NCI-H345 treated with DMSO at 0.1 percent for 48 hours (cell line): Measurements from ENCODE around the gene SECTM1.
A peak's percentile ranks its signal among the peaks of the same experiment; 100 is the strongest.
"Not testable (repeated sequence)": the region's sequence is repeated elsewhere in the genome, so short reads cannot be mapped to it uniquely, and the experiment has no call there.

Experiments
- DNase-seq: peaks from one replicate; lab custom pipeline; 2025; ENCODE audit not compliant: unreplicated experiment; lab: John Stamatoyannopoulos, UW

The SECTM1 gene

GRCh38 chr17:82370471-82371332 lies 37.1 kb upstream of the SECTM1 start:
- DNase-seq, result no peak

DNA sequence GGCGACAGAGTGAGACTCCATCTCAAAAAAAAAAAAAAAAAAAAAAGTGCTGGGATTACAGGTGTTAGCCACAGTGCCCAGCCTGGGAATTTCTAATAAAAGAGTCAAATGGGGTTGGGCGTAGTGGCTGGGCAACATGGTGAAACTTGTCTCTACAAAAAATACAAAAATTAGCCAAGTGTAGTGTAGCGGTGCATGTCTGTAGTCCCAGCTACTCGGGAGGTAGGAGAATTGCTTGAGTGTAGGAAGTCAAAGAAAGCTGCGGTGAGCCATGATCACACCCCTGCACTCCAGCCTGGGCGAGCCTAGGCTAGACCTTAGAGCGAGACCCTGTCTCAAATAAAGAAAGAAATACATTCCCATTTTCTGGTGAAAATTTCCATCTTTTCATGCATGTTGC lies 35.6 kb upstream of the SECTM1 start:
- DNase-seq, result no peak

DNA sequence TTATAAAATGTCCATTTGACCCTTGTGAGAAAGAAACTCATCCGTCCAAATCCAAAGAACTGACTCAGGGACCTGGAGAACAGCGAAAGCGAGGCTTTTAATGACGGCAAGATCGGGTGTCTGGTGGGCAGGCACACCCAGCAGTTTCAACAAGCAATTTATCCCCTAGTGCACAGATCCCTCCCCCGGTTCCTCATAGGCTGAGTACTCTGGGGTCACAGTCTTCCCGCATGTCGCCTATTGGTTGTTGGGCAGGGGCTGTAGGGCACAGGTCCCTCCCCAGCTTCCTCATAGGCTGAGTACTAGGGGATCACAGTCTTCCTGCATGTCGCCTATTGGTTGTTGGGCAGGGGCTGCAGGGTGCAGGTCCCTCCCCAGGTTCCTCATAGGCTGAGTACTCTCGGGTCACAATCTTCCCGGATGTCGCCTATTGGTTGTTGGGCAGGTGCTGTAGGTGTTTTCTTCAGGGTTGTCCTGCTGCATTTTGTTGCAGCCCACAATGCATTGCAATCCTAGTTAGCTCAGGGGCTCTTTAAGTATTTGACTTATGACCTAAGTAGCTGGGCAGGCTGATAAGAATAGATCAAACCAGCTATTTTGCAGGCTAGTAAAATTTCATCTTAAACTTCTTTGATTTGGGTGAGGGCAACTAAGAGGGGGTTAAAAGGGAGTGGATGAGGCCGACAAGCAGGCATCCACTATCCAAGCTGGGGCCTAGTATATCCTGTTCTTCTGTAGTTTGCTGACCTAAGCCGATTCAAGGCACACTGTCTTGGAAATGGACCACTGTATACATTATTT lies 34.4 kb upstream of the SECTM1 start:
- no peak for DNase-seq

DNA sequence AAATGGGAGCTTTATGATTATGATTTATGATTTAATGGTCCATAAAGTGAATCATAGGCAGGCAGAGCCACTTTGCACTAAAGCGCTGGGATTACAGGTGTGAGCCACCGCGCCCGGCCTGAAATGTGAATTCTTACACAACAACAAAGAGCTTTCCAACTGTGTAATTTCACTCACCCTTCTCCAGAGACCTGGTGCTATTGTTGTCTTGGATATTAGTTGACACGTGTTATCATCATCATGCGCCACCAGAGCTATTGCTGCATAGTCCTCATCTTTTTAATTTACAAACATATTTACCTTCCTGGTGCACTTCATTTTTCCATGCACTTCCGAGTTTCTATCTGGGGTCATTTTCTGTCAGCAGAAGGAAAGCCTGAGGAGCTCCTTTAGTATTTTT lies 33.2 kb upstream of the SECTM1 start:
- peak; percentile 33 for DNase-seq

DNA sequence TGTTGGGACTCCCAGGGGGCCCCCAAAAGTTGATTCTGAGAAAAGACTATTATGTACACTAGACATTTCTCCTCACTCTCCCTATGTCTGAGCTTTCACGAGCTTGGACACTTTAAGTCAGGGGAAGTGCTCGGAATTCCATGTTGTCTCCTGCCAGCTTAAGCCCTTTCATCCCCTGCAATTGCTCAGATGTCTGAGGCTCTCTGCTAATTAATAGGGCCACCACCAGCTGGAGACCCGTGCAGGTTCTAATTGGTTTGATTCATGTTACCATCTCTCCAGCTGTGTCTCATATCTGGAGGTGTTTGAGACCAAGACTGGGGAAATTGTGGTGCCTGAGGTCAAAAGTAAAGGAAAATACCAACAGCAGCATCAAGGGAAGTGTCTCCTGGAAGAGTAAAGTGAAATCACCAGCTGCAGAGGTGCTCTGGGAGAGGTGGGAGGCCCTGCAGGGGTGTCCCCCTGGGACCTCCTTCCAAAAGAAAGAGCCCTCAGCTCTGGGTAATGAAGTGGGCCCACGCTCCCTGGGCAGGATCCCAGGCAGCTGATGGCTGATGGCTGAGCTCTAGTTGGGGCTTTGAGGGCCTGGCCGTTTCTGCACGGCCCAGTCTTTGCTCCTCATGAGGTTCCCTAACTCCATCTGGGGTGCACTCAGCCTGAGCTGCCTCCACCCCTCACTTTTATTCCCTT lies 32.2 kb upstream of the SECTM1 start:
- DNase-seq, result no peak

GRCh38 chr17:82361885-82362633 lies 28.5 kb upstream of the SECTM1 start:
- DNase-seq, result no peak

DNA sequence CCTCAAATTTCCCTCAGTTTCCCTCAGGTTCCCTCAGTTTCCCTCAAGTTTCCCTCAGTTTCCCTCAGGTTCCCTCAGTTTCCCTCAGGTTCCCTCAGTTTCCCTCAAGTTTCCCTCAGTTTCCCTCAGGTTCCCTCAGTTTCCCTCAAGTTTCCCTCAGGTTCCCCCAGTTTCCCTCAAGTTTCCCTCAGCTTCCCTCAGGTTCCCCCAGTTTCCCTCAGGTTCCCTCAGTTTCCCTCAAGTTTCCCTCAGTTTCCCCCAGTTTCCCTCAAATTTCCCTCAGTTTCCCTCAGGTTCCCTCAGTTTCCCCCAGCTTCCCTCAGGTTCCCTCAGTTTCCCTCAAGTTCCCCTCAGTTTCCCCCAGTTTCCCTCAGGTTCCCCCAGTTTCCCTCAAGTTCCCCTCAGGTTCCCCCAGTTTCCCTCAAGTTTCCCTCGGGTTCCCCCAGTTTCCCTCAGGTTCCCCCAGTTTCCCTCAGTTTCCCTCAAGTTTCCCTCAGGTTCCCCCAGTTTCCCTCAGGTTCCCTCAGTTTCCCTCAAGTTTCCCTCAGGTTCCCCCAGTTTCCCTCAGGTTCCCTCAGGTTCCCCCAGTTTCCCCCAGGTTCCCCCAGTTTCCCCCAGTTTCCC lies 26.0 kb upstream of the SECTM1 start:
- not testable (repeated sequence) for DNase-seq

DNA sequence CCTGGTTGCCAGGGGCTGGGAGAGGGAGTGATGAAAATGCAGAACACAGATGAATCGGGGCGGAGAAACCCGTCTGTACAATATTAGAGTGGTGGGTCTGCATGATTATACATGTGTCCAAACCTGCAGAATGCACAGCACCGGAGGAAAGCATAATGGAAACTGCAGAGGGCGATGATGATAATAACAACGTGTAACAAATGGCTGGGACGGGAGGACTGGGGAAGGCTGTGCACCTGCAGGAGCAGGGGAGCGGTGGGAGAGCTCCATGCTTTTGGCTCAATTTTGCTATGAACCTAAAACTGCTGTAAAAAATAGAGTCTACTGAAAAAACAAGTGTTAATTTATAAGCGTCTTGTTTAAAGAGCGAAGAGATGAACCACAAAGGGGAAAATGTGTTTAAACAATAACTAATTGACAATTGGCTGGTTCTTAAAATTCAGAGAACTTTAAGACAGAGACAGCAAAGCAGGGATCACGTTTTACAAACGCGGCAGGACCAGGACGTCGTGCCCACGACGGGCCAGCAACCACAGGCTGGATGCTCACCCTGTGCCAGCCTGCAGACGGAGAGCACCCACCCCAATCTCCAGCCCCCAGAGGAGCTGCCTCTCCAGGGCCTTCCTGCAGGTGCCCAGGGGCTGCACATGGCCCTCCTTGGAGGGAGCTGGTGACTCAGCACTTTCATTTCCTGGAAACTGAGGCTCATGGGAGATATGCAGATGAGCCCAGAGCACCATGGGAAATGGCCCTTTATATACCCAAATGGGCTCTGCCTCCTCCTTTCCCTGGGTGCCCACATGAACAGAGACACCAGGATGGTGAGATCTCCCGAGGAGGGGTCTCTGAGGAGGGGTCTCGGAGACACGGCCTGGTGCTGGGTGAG lies 25.1 kb upstream of the SECTM1 start, which contains the start of gene TEX19:
TSS of gene TEX19 (plus strand) at position 783 of the 886 bp plus-strand sequence. CDS start 2,904 bp downstream, outside the sequence.
- peak; percentile 30 for DNase-seq

DNA sequence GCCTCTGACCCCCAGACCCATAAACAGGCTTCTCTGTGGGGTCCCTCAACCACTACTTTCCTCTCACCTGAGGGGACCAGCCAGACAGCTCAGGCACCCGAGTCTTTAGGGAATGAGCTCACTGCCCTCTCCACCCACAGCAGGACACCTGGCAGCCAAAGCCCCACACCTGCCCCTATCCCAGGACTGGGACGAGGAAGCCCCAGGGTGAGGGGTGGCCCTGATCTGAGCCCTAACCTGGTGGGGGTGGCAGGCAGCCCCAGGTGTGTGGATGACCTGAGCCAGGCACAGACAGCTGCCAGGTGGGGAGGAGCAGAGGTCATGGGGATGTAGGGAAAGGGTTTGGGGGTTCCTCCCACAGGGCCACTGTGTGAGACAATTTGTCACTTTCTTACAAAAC lies 23.8 kb upstream of the SECTM1 start:
- no peak for DNase-seq

- no peak for DNase-seq
Measured at GRCh38 chr17:82356845-82357355, 23.3 kb upstream of the SECTM1 start.

GRCh38 chr17:82355770-82356427 lies 22.3 kb upstream of the SECTM1 start:
- DNase-seq, result no peak

DNA sequence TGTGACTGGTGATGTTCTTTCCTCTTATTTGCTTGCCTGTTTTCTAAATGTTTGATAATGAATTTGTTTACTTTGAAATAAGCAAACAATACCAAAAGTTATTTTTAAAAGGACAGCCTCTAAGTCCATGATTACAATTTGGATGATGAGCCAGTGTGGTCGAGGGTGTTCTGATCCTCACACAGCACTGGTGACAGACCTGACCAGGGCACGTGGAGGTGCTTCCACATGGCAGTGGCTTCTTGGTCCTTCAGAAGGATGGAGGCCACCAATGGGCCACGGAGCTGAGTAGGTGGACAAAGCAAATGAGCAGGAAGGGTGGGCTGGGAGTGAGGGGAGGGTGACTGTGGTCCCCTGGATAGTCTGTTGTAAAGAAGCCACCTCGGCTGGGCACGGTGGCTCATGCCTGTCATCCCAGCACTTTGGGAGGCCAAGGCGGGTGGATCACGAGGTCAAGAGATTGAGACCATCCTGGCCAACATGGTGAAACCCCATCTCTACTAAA lies 21.3 kb upstream of the SECTM1 start:
- no peak for DNase-seq

- DNase-seq, result no peak
Measured at GRCh38 chr17:82353484-82353883, 19.9 kb upstream of the SECTM1 start.

DNA sequence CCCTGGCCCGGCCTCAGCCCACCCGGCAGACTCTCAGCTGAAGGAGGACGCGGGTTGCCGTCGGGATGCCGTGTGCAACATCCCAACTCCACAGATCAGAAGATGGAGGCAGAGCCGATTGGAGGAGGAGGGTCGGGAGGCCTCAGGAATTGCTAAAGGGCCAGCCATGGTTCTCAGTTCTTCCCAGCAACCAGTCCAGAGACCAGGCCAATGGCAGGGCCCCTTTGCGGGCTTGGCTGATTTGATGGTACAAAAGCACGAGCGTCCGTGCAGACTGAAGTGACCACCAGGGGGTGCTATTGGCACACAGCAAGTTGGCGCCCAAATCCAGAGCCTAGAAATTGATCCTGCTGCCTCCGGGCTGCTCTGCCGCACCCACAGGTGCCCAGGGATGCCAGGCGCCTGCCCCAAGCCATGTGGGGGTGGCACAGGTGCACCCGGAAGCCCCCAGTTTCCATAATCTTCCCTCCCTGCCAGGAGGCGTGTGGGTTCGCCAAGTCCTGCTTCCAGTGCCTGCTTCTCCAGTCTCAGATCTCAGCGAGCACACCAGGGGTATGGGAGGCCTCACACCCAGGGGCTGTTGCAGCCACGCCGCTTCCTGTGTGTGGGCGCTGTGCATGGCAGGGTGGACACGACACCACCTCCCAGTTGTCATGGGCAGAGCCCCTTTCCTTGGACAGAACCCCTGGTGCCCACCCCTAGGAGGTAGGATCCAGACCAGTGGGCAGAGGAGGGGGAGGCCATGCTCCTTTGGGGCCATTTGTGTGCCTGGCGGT lies 18.3 kb upstream of the SECTM1 start:
- DNase-seq, result peak; percentile 86

- no peak for DNase-seq
Measured at GRCh38 chr17:82351254-82351712, 17.7 kb upstream of the SECTM1 start.

- DNase-seq, result no peak
Measured at GRCh38 chr17:82350182-82351030, 16.8 kb upstream of the SECTM1 start.

DNA sequence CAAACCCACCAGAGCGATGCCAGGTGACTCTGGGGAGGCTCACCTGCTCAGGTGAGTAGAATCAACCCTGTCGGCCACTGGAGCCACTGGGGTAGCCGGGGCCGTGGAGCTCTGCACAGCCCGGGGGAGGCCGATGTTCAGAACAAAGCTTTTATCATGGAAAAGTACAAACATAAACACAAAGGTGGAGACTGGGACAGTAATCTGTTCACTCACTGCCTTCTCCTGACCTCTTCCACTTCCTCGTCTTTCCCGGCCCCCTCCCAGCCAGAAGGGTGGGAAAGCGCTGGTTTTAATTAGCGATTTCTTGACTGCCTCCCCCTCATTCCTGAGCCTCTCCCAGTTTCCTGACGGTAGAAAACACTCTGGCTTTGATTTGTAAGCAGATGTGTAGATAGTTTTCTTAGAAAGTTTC lies 15.7 kb upstream of the SECTM1 start:
- no peak for DNase-seq
